ENCODE results near the gene GSDME. TPM values are rescaled to one million over a fixed set of nuclear protein-coding genes. Genes with fewer than 3 reads are reported as not detected.

The GSDME gene
- total RNA-seq, 1 donor from 2014 or later, result 22.3 TPM

DNA sequence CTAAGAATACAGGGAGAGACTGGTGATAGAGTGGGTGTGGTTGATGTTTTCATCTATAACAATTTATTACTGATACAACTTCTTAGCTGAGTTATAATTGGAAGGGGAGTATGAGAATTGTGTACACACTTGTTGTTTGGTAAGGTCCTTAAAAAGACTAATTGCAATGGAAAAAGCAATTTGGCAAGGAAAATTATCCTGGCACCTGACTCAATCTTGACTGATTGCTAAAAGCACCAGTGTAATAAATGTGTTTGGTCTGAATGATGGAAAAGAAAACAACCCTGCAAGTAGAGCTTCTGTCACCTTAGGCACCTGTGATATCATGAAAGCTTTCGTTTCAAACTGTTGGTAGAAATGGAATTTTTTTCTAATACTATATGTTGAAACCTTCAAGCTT is 6.7 kb upstream of the GSDME start:
- Mint-ChIP-seq H3K9me3 (ENCODE audit: low read depth) (no peaks in the 10 kb centered on the region), H3K27me3 (peaks cover 12% of the 10 kb centered on the region), H3K36me3 (ENCODE audit: insufficient read depth) (no peaks in the 10 kb centered on the region), H3K4me3 (ENCODE audit: low read depth) (no peak overlapping the region), H3K4me1 (ENCODE audit: low read depth) (peaks cover 14% of the 10 kb centered on the region), H3K27ac (no peak overlapping the region)
- TF ChIP-seq, protein P1, sequence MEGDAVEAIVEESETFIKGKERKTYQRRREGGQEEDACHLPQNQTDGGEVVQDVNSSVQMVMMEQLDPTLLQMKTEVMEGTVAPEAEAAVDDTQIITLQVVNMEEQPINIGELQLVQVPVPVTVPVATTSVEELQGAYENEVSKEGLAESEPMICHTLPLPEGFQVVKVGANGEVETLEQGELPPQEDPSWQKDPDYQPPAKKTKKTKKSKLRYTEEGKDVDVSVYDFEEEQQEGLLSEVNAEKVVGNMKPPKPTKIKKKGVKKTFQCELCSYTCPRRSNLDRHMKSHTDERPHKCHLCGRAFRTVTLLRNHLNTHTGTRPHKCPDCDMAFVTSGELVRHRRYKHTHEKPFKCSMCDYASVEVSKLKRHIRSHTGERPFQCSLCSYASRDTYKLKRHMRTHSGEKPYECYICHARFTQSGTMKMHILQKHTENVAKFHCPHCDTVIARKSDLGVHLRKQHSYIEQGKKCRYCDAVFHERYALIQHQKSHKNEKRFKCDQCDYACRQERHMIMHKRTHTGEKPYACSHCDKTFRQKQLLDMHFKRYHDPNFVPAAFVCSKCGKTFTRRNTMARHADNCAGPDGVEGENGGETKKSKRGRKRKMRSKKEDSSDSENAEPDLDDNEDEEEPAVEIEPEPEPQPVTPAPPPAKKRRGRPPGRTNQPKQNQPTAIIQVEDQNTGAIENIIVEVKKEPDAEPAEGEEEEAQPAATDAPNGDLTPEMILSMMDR (IDR thresholded peaks at IDR 0.05; ENCODE audit: unreplicated experiment), result no peak
- DNase-seq (ENCODE audit: low spot score, unreplicated experiment), result no peak

GRCh38 chr7:24763303-24763901 is 6.1 kb upstream of the GSDME start:
- no peaks in the 10 kb centered on the region for H3K9me3 Mint-ChIP-seq (ENCODE audit: low read depth)
- TF ChIP-seq, protein P1 (IDR thresholded peaks at IDR 0.05; ENCODE audit: unreplicated experiment), result no peak
- no peak overlapping the region for H3K27ac Mint-ChIP-seq
- DNase-seq (ENCODE audit: low spot score, unreplicated experiment), result no peak
- H3K4me3 Mint-ChIP-seq (ENCODE audit: low read depth), result no peak overlapping the region
- H3K4me1 Mint-ChIP-seq (ENCODE audit: low read depth), result peaks cover 14% of the 10 kb centered on the region
- peaks cover 17% of the 10 kb centered on the region for H3K27me3 Mint-ChIP-seq
- no peaks in the 10 kb centered on the region for H3K36me3 Mint-ChIP-seq (ENCODE audit: insufficient read depth)

DNA sequence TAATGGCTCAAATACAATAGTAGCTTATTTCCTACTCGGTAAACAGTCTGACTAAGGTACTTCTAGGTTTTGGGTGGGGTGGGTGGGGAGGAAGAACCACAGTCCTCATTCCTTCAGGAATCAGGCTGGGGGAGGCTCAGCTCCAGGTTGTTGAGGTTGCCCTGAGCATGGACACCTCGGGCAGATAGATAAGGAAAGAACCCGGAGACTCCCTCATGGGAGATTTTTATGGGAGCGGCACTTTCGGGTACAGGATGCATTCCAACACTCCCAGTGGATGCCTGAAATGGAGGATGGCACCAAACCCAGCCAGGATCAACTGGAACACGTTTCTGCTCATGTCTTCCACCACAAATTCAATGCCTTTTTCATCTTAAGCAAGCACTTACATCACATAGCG is 5.5 kb upstream of the GSDME start:
- TF ChIP-seq, protein P1 (IDR thresholded peaks at IDR 0.05; ENCODE audit: unreplicated experiment), result no peak
- H3K27ac Mint-ChIP-seq, result no peak overlapping the region
- no peaks in the 10 kb centered on the region for H3K36me3 Mint-ChIP-seq (ENCODE audit: insufficient read depth)
- DNase-seq (ENCODE audit: low spot score, unreplicated experiment), result no peak
- peaks cover 22% of the 10 kb centered on the region for H3K27me3 Mint-ChIP-seq
- peaks cover 17% of the 10 kb centered on the region for H3K4me1 Mint-ChIP-seq (ENCODE audit: low read depth)
- H3K4me3 Mint-ChIP-seq (ENCODE audit: low read depth), result no peak overlapping the region
- H3K9me3 Mint-ChIP-seq (ENCODE audit: low read depth), result no peaks in the 10 kb centered on the region

DNA sequence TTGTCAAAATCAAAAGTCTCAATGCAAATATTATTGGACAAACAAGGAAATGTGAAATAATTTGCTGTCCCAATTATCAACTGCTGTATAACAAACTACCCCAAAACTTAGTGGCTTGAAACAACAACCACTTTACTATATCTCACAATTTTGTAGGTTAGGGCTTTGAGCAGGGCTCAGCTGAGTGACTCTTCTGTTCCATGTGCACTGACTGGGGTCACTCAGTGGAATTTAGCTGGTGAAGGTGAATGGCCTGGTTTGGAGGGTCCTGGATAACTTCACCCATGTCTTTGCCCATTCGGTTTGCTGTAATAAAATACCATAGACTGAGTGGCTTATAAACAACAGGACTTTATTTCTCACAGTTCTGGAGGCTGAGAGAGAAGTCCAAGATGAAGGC is 3.7 kb upstream of the GSDME start:
- TF ChIP-seq, protein P1 (IDR thresholded peaks at IDR 0.05; ENCODE audit: unreplicated experiment), result no peak
- no peak for DNase-seq (ENCODE audit: low spot score, unreplicated experiment)
- H3K4me3 Mint-ChIP-seq (ENCODE audit: low read depth), result no peak overlapping the region
- H3K27ac Mint-ChIP-seq, result no peak overlapping the region
- no peaks in the 10 kb centered on the region for H3K9me3 Mint-ChIP-seq (ENCODE audit: low read depth)
- no peaks in the 10 kb centered on the region for H3K36me3 Mint-ChIP-seq (ENCODE audit: insufficient read depth)
- H3K27me3 Mint-ChIP-seq, result peaks cover 29% of the 10 kb centered on the region
- peaks cover 22% of the 10 kb centered on the region for H3K4me1 Mint-ChIP-seq (ENCODE audit: low read depth)

- Mint-ChIP-seq H3K9me3 (ENCODE audit: low read depth) (no peaks in the 10 kb centered on the region), H3K4me1 (ENCODE audit: low read depth) (peaks cover 20% of the 10 kb centered on the region), H3K27me3 (peaks cover 32% of the 10 kb centered on the region), H3K27ac (peak overlapping the region; percentile 93), H3K4me3 (ENCODE audit: low read depth) (peak overlapping the region; percentile 89), H3K36me3 (ENCODE audit: insufficient read depth) (no peaks in the 10 kb centered on the region)
- no peak for DNase-seq (ENCODE audit: low spot score, unreplicated experiment)
- TF ChIP-seq, protein P1 (IDR thresholded peaks at IDR 0.05; ENCODE audit: unreplicated experiment), result no peak
These were observed 515 bp downstream of the GSDME start for GRCh38 chr7:24756545-24757352.

Measured in progenitor cell of endocrine pancreas (in vitro differentiated cells).